ENCODE results near the gene SLC5A12. TPM values are rescaled to one million over a fixed set of nuclear protein-coding genes. Genes with fewer than 3 reads are reported as not detected.

Gene SLC5A12
- total RNA-seq, 2 experiments from 2014 or later: not detected

- H3K9me3 Mint-ChIP-seq (ENCODE audit: insufficient read depth): no peaks in the 10 kb centered on the region
Observed at GRCh38 chr11:26743622-26744021, 21.8 kb upstream of the SLC5A12 start.

DNA sequence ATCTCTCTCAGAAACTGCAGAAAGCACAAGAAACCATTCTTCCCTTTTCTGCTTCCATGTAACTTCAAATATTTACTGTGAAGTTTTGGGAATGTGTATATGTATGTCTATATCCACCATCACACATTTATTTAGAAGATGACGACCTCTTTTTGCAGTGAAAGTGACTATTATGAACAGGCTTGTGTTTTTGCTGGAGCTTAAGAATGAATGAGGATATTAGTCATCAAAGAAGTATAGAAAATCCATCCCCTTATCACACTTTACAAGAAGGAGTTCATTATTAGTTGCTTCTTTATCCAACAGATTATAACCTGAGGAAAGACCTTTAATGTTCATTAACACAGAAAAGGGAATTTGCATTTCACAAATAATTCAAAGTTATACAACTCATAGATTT lies 21.1 kb upstream of the SLC5A12 start:
- no peak overlapping the region for H3K27ac Mint-ChIP-seq
- no peaks in the 10 kb centered on the region for H3K36me3 Mint-ChIP-seq (ENCODE audit: low read depth)
- H3K9me3 Mint-ChIP-seq (ENCODE audit: insufficient read depth): no peaks in the 10 kb centered on the region
- ChIA-PET CTCF (no interaction called here), POLR2A (no interaction called here)
- ATAC-seq: no peak
- H3K4me1 Mint-ChIP-seq (ENCODE audit: low read depth): no peaks in the 10 kb centered on the region
- no peak for DNase-seq
- H3K4me3 Mint-ChIP-seq: no peak overlapping the region
- H3K27me3 Mint-ChIP-seq (ENCODE audit: low read depth): no peaks in the 10 kb centered on the region

More at GRCh38 chr11:26743622-26744021, 21.8 kb upstream of the SLC5A12 start:
- Mint-ChIP-seq H3K27ac (no peak overlapping the region), H3K27me3 (ENCODE audit: low read depth) (no peaks in the 10 kb centered on the region), H3K4me3 (no peak overlapping the region), H3K4me1 (ENCODE audit: low read depth) (no peaks in the 10 kb centered on the region), H3K36me3 (ENCODE audit: low read depth) (no peaks in the 10 kb centered on the region)
- CTCF ChIA-PET: no interaction called here
- ATAC-seq (no peak), DNase-seq (no peak)
- POLR2A ChIA-PET: no interaction called here

DNA sequence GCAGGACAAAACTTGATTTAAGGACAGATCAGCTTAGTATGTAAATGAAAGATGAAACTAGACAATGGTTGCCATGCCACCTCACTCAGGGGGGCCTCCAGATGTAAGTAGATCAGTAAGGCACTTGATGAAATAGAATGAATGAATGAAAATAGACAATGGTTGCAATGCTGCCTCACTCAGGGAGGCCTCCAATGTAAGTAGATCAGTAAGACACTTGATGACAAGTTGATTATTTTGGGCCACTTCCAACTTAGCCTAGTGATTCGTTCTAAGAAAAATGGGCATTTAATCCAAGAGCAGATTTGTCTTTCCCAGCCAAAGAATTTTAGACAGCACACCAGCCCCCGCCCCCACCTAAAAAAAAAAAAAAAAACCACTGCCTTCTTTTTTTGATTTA lies 19.2 kb upstream of the SLC5A12 start:
- POLR2A ChIA-PET: no interaction called here
- Mint-ChIP-seq H3K4me1 (ENCODE audit: low read depth) (no peaks in the 10 kb centered on the region), H3K27me3 (ENCODE audit: low read depth) (no peaks in the 10 kb centered on the region), H3K4me3 (no peak overlapping the region), H3K36me3 (ENCODE audit: low read depth) (no peaks in the 10 kb centered on the region), H3K27ac (no peak overlapping the region), H3K9me3 (ENCODE audit: insufficient read depth) (no peaks in the 10 kb centered on the region)
- no peak for DNase-seq
- CTCF ChIA-PET: no interaction called here
- ATAC-seq: no peak

DNA sequence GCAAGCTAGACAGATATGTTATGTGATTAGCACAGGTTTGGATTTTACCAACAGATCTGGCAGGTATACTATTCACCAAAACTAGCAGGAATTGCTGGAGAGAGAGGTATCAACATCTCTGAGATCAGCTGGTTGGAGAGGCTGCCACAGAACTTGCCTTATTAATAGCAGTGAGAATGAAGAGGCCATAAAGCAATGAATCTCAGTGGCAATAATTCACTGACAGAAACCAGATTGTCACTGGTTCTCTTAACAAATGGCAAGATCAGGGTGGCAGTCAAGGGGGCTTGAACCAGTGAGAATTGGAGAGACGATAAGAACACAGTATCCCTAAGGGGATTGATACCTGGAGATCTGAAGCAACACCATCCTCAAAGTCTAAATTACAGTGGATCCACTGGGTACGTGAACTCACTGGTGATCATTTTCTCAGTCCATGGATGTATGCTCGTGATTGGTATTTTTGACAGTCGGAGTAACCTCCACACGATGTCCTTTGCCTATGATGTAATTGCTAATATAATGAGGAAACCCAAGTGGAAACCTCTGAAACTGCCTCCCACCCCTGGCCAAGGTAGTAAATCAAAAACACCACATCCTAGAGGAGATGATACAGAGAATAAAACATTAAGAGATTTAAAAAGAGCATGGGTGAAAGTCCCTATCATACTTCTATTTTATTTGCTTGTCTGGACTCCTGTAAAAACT lies 17.7 kb upstream of the SLC5A12 start:
- CTCF ChIA-PET: no interaction called here
- POLR2A ChIA-PET: interaction anchor here (0.6 kb wide), 1 partner anchor 721 kb away, joined by 4 read pairs; no protein-coding TSS in a partner anchor
- ATAC-seq: no peak
- H3K9me3 Mint-ChIP-seq (ENCODE audit: insufficient read depth): no peaks in the 10 kb centered on the region
- H3K4me1 Mint-ChIP-seq (ENCODE audit: low read depth): no peaks in the 10 kb centered on the region
- no peaks in the 10 kb centered on the region for H3K36me3 Mint-ChIP-seq (ENCODE audit: low read depth)
- no peak overlapping the region for H3K27ac Mint-ChIP-seq
- no peak for DNase-seq
- no peaks in the 10 kb centered on the region for H3K27me3 Mint-ChIP-seq (ENCODE audit: low read depth)
- no peak overlapping the region for H3K4me3 Mint-ChIP-seq

DNA sequence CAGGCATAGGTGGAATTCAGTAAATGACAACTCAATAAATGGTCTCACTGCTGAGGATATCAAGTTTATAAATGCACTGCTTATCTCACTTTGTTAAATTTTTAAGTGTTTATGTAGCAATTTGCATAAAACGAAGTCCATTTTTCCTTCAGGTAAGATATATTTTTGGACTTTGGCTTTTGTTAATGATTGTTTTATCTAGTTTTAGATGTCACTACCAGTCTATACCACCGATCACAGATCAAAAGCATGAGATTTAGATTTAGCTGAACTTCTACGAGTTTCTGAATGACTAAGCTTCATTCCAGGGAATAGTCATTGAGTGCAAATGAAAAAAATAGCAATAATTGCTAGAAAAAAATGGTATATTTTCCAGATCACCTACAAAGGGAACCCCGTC lies 12.8 kb upstream of the SLC5A12 start:
- Mint-ChIP-seq H3K4me1 (ENCODE audit: low read depth) (no peaks in the 10 kb centered on the region), H3K9me3 (ENCODE audit: insufficient read depth) (peaks cover under 1% of the 10 kb centered on the region), H3K4me3 (no peak overlapping the region), H3K27ac (no peak overlapping the region), H3K36me3 (ENCODE audit: low read depth) (no peaks in the 10 kb centered on the region), H3K27me3 (ENCODE audit: low read depth) (no peaks in the 10 kb centered on the region)
- ChIA-PET POLR2A (no interaction called here), CTCF (no interaction called here)
- no peak for DNase-seq
- no peak for ATAC-seq

- no peak overlapping the region for H3K4me3 Mint-ChIP-seq
- no peak for ATAC-seq
- no peaks in the 10 kb centered on the region for H3K27me3 Mint-ChIP-seq (ENCODE audit: low read depth)
- peaks cover 3% of the 10 kb centered on the region for H3K9me3 Mint-ChIP-seq (ENCODE audit: insufficient read depth)
- H3K4me1 Mint-ChIP-seq (ENCODE audit: low read depth): no peaks in the 10 kb centered on the region
- ChIA-PET CTCF (no interaction called here), POLR2A (no interaction called here)
- H3K36me3 Mint-ChIP-seq (ENCODE audit: low read depth): no peaks in the 10 kb centered on the region
- no peak for DNase-seq
- H3K27ac Mint-ChIP-seq: no peak overlapping the region
Observed at GRCh38 chr11:26731084-26731456, 9.2 kb upstream of the SLC5A12 start.

- ATAC-seq (no peak), DNase-seq (no peak)
- no peak overlapping the region for H3K4me3 Mint-ChIP-seq
- H3K27me3 Mint-ChIP-seq (ENCODE audit: low read depth): no peaks in the 10 kb centered on the region
- peaks cover 3% of the 10 kb centered on the region for H3K9me3 Mint-ChIP-seq (ENCODE audit: insufficient read depth)
- ChIA-PET CTCF (no interaction called here), POLR2A (no interaction called here)
- no peaks in the 10 kb centered on the region for H3K36me3 Mint-ChIP-seq (ENCODE audit: low read depth)
- H3K27ac Mint-ChIP-seq: no peak overlapping the region
- no peaks in the 10 kb centered on the region for H3K4me1 Mint-ChIP-seq (ENCODE audit: low read depth)
Observed at GRCh38 chr11:26730414-26731083, 8.7 kb upstream of the SLC5A12 start.

DNA sequence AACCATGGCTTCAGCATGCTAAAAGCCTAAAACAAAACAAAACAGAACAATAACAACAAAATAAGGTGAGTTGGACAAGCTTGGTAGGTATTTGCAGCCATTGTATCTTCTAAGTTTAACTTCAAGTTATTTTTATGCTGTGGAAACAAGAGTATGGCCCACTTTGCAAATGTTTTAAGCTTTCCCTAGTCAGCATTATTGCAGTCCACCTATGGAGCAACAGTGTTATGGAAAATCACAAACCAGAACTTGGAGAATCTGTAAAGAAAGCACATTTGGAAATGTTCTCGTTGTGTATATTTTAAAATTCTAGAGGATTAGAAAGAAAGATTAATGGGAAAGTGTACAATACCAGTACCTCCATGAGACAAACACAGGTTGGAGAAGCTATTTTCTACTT lies 7.4 kb upstream of the SLC5A12 start:
- DNase-seq (no peak), ATAC-seq (no peak)
- Mint-ChIP-seq H3K4me1 (ENCODE audit: low read depth) (no peaks in the 10 kb centered on the region), H3K4me3 (no peak overlapping the region), H3K27ac (no peak overlapping the region), H3K36me3 (ENCODE audit: low read depth) (no peaks in the 10 kb centered on the region), H3K27me3 (ENCODE audit: low read depth) (no peaks in the 10 kb centered on the region), H3K9me3 (ENCODE audit: insufficient read depth) (peaks cover 3% of the 10 kb centered on the region)
- ChIA-PET POLR2A (no interaction called here), CTCF (no interaction called here)

- POLR2A ChIA-PET: no interaction called here
- CTCF ChIA-PET: no interaction called here
Observed at GRCh38 chr11:26726960-26727359, 5.1 kb upstream of the SLC5A12 start.

DNA sequence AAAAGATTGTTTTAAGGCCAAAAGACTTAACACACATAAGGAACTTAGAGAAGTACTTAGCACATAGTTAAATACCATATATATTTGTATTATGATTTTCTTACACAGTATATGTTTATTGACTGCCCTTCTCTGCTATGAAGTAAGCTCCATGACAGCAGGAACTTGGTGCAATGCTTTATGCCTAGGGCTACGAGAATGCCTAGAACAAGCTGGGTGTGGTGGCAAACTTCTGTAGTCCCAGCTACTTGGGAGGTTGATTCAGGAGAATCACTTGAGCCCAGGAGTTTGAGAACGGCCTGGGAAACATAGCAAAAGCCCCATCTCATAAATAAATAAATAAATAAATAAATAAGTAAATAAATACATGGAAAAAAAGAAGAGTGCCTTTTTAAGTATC lies 1.9 kb downstream of the SLC5A12 start:
- Mint-ChIP-seq H3K27ac (no peak overlapping the region), H3K4me3 (no peak overlapping the region), H3K4me1 (ENCODE audit: low read depth) (no peaks in the 10 kb centered on the region), H3K36me3 (ENCODE audit: low read depth) (no peaks in the 10 kb centered on the region), H3K9me3 (ENCODE audit: insufficient read depth) (no peaks in the 10 kb centered on the region), H3K27me3 (ENCODE audit: low read depth) (no peaks in the 10 kb centered on the region)
- no peak for DNase-seq
- CTCF ChIA-PET: no interaction called here
- no peak for ATAC-seq
- POLR2A ChIA-PET: no interaction called here

More at GRCh38 chr11:26726960-26727359, 5.1 kb upstream of the SLC5A12 start:
- H3K27me3 Mint-ChIP-seq (ENCODE audit: low read depth): no peaks in the 10 kb centered on the region
- no peaks in the 10 kb centered on the region for H3K36me3 Mint-ChIP-seq (ENCODE audit: low read depth)
- no peak for DNase-seq
- H3K4me3 Mint-ChIP-seq: no peak overlapping the region
- no peaks in the 10 kb centered on the region for H3K4me1 Mint-ChIP-seq (ENCODE audit: low read depth)
- no peak for ATAC-seq
- H3K27ac Mint-ChIP-seq: no peak overlapping the region
- peaks cover 3% of the 10 kb centered on the region for H3K9me3 Mint-ChIP-seq (ENCODE audit: insufficient read depth)

DNA sequence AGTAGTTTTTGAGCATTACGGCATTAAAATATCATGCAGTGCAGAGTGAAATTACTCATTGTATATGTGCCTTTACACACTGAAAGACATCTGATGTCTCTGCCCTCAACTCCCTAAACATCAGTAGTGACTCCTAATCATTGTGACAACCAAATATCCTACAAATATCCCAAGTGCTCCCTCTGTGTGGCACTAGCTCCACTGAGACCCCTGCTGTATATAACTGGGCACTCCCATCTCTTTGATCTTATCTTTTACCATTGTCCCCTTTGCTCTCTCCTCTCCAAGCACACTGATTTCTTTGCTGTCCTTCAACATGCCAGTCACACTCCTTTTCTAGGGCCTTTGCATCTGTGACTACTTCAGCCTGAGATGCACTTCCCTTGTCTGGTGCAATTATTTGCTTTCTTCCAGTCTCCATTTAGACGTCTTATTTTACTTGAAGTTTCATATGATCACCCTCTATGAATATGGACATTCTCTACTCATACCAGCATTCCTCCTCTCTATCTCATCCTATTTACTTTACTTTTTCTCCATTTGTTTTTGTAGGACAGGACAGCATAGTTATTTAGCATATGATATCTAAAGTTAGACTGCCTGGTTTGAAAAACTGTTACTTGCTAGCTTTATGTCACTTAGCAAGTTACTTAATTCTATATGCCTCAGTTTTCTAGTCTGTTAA lies 2.4 kb downstream of the SLC5A12 start:
- Mint-ChIP-seq H3K27ac (no peak overlapping the region), H3K4me3 (no peak overlapping the region), H3K9me3 (ENCODE audit: insufficient read depth) (no peaks in the 10 kb centered on the region), H3K27me3 (ENCODE audit: low read depth) (no peaks in the 10 kb centered on the region), H3K4me1 (ENCODE audit: low read depth) (no peaks in the 10 kb centered on the region), H3K36me3 (ENCODE audit: low read depth) (no peaks in the 10 kb centered on the region)
- ChIA-PET POLR2A (no interaction called here), CTCF (no interaction called here)
- DNase-seq (no peak), ATAC-seq (no peak)

DNA sequence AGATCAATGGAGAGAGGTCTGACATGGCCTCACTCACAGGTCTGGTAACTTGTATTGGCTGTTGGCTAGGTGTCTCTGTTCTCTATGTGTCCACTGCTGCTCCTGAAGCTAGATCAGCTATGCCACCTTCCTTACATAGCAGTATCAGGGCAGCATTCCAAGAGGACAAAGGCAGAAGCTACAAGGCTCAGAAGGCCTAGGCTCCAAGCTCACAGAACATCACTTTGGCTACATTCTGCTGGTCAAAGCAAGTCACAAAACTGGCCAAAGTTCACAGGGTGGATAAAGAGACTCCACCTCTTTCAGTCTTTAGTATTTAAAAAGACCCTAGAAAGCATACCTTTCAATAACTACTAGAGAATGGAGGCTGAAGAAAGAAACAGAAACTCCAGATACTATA lies 4.1 kb downstream of the SLC5A12 start:
- ATAC-seq (no peak), DNase-seq (no peak)
- CTCF ChIA-PET: no interaction called here
- Mint-ChIP-seq H3K36me3 (ENCODE audit: low read depth) (no peaks in the 10 kb centered on the region), H3K9me3 (ENCODE audit: insufficient read depth) (no peaks in the 10 kb centered on the region), H3K27me3 (ENCODE audit: low read depth) (no peaks in the 10 kb centered on the region), H3K27ac (no peak overlapping the region), H3K4me3 (no peak overlapping the region), H3K4me1 (ENCODE audit: low read depth) (no peaks in the 10 kb centered on the region)
- POLR2A ChIA-PET: no interaction called here
